KG1 (cell line): ENCODE measurements around the gene SYDE1.

Source experiments
- DNase-seq: peaks from one replicate; lab custom pipeline; 2025; lab: John Stamatoyannopoulos, UW

The SYDE1 gene

DNA sequence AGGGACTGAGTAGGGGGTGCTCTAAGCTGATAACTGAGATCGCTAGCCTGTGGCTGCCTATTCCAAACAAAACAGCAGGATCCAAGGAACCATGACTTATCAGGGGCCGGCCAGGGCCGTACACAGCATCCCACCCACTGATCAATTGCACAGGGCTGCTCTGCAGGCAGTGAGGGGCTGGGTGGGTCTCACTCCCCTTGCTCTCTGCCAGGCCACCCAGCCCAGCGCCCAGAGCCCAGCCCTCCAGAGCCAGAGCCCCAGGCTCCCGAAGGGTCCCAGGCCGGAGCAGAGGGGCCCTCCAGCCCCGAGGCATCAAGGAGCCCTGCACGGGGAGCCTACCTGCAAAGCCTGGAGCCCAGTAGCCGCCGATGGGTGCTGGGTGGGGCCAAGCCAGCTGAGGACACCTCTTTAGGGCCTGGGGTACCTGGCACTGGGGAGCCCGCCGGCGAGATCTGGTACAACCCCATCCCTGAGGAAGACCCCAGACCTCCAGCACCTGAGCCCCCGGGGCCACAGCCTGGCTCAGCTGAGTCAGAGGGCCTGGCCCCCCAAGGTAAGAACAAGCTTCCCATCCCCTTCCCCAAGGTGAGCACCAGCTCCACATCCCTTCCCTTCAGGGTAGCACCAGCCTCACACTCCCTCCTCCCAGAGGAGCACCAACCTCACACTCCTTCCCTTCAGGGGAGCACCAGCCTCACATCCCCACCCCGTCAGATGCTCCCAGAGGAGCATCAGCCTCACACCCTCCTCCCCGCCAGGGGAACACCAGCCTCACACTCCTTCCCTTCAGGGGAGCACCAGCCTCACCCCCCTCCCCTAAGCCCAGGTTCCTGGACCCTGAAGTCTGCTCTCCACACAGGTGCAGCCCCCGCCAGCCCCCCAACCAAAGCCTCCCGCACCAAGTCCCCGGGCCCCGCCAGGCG is 1.9 kb downstream of the SYDE1 start:
- DNase-seq, result no peak

DNA sequence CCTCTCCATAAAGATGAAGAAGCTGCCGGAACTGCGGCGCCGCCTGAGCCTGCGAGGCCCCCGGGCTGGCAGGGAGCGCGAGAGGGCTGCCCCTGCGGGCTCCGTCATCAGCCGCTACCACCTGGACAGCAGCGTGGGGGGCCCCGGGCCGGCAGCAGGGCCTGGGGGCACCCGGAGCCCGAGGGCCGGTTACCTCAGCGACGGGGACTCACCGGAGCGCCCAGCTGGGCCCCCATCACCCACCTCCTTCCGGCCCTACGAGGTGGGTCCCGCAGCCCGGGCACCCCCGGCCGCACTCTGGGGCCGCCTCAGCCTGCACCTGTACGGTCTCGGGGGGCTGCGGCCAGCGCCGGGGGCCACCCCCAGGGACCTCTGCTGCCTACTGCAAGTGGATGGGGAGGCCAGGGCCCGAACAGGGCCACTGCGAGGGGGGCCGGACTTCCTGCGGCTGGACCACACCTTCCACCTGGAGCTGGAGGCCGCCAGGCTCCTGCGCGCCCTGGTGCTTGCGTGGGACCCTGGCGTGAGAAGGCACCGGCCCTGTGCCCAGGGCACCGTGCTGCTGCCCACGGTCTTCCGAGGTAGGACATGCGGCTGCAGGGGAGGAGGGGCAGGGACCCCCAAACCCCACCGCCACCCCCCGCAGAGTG is 2.7 kb downstream of the SYDE1 start:
- no peak for DNase-seq

- DNase-seq, result no peak
Observed at GRCh38 chr19:15110418-15110815, 3.2 kb downstream of the SYDE1 start.

GRCh38 chr19:15111758-15112157 is 4.6 kb downstream of the SYDE1 start:
- DNase-seq, result no peak

- DNase-seq, result no peak
Observed at GRCh38 chr19:15112385-15112784, 5.2 kb downstream of the SYDE1 start.

DNA sequence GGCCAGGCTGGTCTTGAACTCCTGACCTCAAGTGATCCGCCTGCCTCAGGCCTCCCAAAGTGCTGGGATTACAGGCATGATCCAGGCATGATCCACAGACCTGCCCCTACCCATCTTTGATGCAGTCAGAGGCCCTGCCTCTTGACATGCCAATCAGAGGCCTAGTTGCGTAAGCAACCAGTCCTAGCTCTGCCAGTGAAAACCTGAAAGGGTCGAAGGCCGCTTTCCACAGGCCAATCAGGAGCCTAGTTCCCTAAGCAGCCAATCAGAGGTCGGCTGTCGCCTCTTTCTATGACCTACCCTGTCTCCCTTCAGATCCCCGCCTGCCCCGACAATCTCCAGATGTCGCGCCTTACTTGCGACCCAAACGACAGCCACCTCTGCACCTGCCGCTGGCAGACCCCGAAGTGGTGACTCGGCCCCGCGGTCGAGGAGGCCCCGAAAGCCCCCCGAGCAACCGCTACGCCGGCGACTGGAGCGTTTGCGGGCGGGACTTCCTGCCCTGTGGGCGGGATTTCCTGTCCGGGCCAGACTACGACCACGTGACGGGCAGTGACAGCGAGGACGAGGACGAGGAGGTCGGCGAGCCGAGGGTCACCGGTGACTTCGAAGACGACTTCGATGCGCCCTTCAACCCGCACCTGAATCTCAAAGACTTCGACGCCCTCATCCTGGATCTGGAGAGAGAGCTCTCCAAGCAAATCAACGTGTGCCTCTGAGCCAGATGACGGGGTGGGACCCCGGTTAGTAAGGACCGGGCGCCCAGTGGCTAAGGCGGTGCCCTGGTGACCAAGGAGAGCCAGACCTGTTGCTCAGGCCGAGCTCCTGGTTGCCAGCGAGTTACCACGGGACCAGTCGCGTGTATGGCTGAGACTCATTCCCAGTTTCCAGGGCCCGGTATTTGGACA is 6.3 kb downstream of the SYDE1 start:
- no peak for DNase-seq

- DNase-seq, result no peak
Observed at GRCh38 chr19:15114153-15114540, 6.9 kb downstream of the SYDE1 start.

DNA sequence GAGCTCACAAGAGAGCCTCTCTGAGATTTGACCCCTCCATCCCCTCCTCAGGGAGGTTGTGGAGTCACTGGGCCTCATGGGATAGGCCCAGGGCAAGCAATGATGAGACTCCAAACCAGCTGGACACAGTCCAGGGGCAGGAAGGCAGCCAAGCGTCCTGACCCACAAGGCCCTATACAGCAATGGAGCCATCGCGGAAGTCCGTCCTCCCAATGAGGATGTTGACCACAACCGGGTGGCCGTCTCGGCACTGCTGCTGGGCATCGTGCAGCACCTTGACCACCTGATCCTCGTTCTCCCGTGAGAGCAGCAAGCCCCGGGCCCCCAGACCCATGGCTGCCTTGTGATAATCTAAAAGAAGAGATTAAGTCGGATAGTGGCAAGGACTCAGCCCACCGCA is 7.9 kb downstream of the SYDE1 start:
- DNase-seq, result no peak

GRCh38 chr19:15115762-15116615 is 8.8 kb downstream of the SYDE1 start:
- no peak for DNase-seq

DNA sequence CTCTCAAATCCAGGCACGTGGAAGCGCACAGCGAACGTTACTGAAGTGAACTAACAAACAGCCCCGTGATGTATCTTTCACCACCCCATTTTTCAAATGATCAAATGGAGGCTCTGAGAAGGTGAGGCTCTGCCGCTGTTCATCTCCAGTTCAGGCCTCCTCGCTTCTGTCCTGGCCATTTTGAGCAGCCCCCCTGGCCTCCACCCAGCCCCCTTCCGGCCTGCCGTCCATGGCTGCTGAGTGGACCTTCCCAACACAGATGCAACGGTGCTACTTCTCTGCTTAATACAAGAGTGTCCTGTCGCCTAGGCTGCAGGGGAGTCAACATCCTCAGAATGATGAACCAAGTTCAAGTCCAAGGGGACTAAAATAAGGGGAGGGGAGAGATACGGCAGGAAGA is 9.7 kb downstream of the SYDE1 start:
- DNase-seq, result no peak

DNA sequence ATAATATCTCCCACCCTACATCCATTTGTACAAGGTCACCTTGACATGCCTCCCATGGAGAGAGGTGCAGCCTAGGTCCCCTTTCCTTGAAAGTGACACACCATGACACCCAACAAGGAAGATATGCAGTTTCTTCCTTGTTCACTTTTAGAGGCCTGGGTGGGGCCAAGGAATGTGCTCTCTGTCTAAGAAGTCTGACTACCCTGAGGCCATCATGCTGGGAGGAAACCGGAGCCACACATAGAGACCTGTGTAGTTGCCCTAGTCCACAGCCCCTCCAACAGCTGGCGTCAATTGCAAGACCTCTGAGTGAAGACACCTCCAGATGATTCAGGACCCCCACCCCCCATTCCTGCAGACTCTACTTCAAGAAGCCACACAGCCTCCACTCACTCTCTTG is 11.0 kb downstream of the SYDE1 start:
- no peak for DNase-seq

- no peak for DNase-seq
Observed at GRCh38 chr19:15118789-15119494, 11.7 kb downstream of the SYDE1 start.

DNA sequence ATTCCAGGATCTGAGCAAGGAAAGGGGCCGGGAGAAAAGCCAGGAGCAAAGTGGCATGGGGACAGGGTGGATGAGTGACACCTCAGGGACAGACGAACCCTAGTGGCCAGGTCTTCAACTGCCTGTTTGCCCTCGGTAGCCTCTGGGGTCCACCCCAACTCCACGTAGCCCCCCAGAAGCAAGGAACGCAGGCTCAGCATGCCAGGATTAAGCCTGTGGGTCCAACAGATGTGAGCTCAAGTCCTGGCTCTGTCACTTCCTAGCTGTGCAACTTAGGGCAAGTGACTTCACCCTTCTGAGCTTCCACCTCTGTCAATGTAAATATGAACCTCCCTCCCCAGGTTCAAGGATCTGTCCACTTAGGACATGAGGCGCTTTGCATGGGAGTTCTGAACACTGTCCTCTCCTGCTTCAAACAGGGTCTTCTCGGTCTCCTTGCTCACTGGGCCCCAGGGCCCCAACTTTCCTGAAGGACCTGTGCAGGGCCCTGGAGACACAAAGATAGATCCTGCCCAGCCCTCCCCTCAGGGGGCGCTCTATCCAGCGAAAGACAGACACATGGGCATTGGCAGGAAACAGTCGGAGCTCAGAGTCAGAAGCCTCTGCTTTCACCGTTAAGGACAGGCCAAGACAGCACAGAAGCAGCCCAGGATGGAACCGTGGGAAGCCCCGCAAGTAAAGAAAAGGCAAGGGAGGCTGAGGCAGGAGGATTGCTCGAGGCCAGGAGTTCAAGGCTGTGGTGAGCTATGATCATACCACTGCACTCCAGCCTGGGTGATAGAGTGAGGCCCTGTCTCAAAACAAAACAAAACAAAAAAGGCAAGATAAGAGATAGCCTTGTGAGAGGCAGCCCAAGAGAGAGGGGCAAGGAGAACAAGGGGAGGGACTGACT is 13.2 kb downstream of the SYDE1 start:
- DNase-seq, result no peak

- no peak for DNase-seq
Observed at GRCh38 chr19:15122331-15123030, 15.3 kb downstream of the SYDE1 start.

DNA sequence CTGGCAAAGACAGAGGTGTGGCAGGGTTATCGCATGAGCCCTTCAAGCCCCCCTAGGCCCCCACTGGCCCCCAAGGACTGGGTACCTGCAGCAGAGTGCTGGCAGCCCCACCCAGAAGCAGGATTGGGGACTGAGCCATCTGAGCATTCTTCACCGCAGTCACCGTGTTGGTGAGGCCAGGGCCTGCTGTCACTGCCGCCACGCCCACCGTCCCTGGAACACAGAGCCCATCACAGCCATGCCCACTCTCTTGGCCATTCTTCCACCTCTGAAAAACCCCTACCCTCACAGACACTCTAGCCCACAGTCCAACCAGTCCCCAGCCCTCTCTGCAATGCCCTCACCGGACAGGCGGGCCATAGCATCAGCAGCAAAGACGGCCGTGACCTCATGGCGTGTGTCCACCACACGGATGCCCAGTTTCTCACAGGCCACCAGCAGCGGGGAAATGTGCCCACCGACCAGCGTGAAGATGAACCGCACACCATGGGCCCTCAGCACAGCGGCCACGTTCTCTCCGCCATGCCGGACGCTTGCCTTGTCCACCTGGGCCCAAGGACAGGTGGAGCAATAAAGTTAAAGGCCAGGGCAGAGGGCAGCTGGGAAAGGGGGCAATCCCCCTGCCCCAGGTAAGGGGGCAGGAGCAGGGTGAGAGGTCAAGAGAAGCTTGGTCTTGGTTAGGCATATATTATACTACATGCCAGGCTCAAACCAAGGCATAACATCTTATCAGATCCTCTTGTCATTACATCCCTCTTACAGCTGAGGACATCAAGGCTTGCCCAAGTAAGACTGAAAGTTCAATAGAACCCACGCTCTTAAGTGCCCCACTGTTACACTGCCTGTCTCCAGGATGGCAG is 16.1 kb downstream of the SYDE1 start:
- DNase-seq, result no peak

- DNase-seq, result no peak
Observed at GRCh38 chr19:15123900-15124299, 16.7 kb downstream of the SYDE1 start.

DNA sequence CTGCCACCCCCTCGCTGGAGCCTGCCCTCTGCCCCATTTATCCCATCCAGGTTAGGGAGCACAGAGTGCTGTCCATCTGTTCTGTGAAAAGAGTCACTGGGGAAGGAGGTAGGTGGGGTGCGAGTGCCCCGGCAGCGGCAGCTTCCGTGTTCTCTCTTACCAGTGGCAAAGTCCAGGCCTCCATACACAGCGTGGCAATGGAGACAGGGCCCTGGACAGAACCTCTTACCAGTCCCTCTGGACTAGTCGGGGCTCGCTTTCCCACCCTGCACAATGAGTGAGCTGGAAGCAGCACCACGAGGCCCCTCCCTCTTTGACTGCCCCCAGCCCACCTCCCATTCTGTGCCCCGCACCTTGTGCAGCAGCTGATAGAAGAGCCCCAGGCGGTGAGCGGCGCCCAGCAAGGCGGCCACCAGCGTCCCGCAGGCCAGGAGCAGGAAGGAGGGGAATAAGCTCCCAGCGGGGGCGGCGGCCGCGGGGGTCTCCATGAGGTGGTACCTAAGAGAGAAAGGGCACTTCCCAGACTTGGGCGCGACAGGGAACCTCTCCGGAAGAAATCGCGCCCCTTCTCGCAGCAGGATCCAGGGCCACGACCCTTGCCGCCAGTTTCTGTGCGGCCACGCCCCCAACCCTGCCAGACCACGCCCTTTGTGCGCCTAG is 17.5 kb downstream of the SYDE1 start:
- DNase-seq, result no peak
